GM23338 (cell line): ENCODE results near the gene SPRED2. TPM values are rescaled to one million over a fixed set of nuclear protein-coding genes. Genes with fewer than 3 reads are reported as not detected.

Experiments
- ATAC-seq: fragments of 200-7000 bp; cut with Tn5 transposase; 3 replicates; pipeline ENCODE4 v1.9.1; 2020
- DNase-seq: peaks from one replicate; pipeline ENCODE4 v3.0.0-alpha.2; 2015; ENCODE audit warnings: low spot score
- H2AFZ ChIP-seq: fragments of 200-600 bp; sonication (generic); 2 replicates; pipeline ENCODE4 v1.8.0; 2016; ENCODE audit warnings: antibody characterized with exemption, mild to moderate bottlenecking, moderate library complexity
- H3F3A ChIP-seq: fragments of 200-600 bp; sonication (generic); replicated peaks from 2 replicates; pipeline ENCODE4 v1.8.0; 2017; ENCODE audit warnings: antibody characterized with exemption, mixed run types, low read depth
- H3K27ac ChIP-seq: fragments of 200-600 bp; sonication (generic); 2 replicates; pipeline ENCODE4 v1.6.1; 2016; ENCODE audit warnings: low read depth
- H3K27me3 ChIP-seq: fragments of 200-600 bp; sonication (generic); 2 replicates; pipeline ENCODE4 v1.8.0; 2016; ENCODE audit warnings: mild to moderate bottlenecking, mixed run types, moderate library complexity; ENCODE audit not compliant: insufficient read depth
- H3K36me3 ChIP-seq: fragments of 200-600 bp; sonication (generic); 2 replicates; pipeline ENCODE4 v1.8.0; 2016; ENCODE audit warnings: mild to moderate bottlenecking; ENCODE audit not compliant: insufficient read depth
- H3K4me1 ChIP-seq: fragments of 200-600 bp; sonication (generic); 2 replicates; pipeline ENCODE4 v1.8.0; 2016; ENCODE audit warnings: mild to moderate bottlenecking, moderate library complexity; ENCODE audit not compliant: insufficient read depth
- H3K4me2 ChIP-seq: fragments of 200-600 bp; sonication (generic); 2 replicates; pipeline ENCODE4 v1.7.1; 2017; ENCODE audit warnings: mixed run types
- H3K4me3 ChIP-seq: fragments of 200-600 bp; sonication (generic); 2 replicates; pipeline ENCODE4 v1.6.1; 2016; ENCODE audit warnings: mixed run types
- H3K79me2 ChIP-seq: fragments of 200-600 bp; sonication (generic); replicated peaks from 2 replicates; pipeline ENCODE4 v1.8.0; 2017; ENCODE audit warnings: mild to moderate bottlenecking; ENCODE audit not compliant: insufficient read depth
- H3K9me2 ChIP-seq: fragments of 200-600 bp; sonication (generic); 2 replicates; pipeline ENCODE4 v1.8.0; 2017; ENCODE audit not compliant: insufficient read depth
- H4K20me1 ChIP-seq: fragments of 200-600 bp; sonication (generic); replicated peaks from 2 replicates; pipeline ENCODE4 v1.8.0; 2017; ENCODE audit warnings: mild to moderate bottlenecking; ENCODE audit not compliant: insufficient read depth
- H3K27ac Mint-ChIP-seq: 2 replicates; pipeline ENCODE4 v1.8.0; 2020; ENCODE audit warnings: inconsistent platforms, mild to moderate bottlenecking, moderate library complexity, mixed read lengths
- H3K27me3 Mint-ChIP-seq: 3 replicates; pipeline ENCODE4 v1.8.0; 2022; ENCODE audit warnings: low read depth, mild to moderate bottlenecking, moderate library complexity, mixed read lengths, inconsistent platforms; ENCODE audit not compliant: insufficient read depth, poor library complexity
- H3K36me3 Mint-ChIP-seq: 3 replicates; pipeline ENCODE4 v1.8.0; 2021; ENCODE audit warnings: low read depth, mild to moderate bottlenecking, inconsistent platforms, moderate library complexity, mixed read lengths
- H3K4me1 Mint-ChIP-seq: 3 replicates; pipeline ENCODE4 v1.8.0; 2020; ENCODE audit warnings: mild to moderate bottlenecking, inconsistent platforms, mixed read lengths
- H3K4me3 Mint-ChIP-seq: 3 replicates; pipeline ENCODE4 v1.8.0; 2021; ENCODE audit warnings: moderate library complexity, mild to moderate bottlenecking, inconsistent platforms, mixed read lengths
- H3K9me3 Mint-ChIP-seq: 3 replicates; pipeline ENCODE4 v1.8.0; 2020; ENCODE audit warnings: moderate library complexity, mild to moderate bottlenecking, inconsistent platforms, mixed read lengths
- CREB1 ChIP-seq: fragments of 250-450 bp; sonication (Bioruptor Pico); IDR thresholded peaks from 2 replicates; pipeline ENCODE4 v1.5.0; 2020; ENCODE audit warnings: low read depth, mild to moderate bottlenecking, moderate library complexity
- EZH2 ChIP-seq: fragments of 200-600 bp; sonication (generic); IDR thresholded peaks from one replicate; pipeline ENCODE4 v1.8.0; 2017; ENCODE audit warnings: antibody characterized with exemption, mild to moderate bottlenecking, low read depth; ENCODE audit not compliant: unreplicated experiment
- NANOG ChIP-seq: IDR thresholded peaks from 2 replicates; pipeline ENCODE4 v1.6.1; 2016; ENCODE audit warnings: antibody characterized with exemption, borderline replicate concordance
- POLR2AphosphoS5 ChIP-seq: IDR thresholded peaks from 2 replicates; pipeline ENCODE4 v1.6.1; 2016; ENCODE audit warnings: antibody characterized with exemption, low read depth
- STAT1 ChIP-seq: IDR thresholded peaks from one replicate; pipeline ENCODE4 v1.6.1; 2016; ENCODE audit warnings: antibody characterized with exemption; ENCODE audit not compliant: unreplicated experiment
- ZNF331 ChIP-seq: fragments of 250-450 bp; sonication (Bioruptor Pico); IDR thresholded peaks from 2 replicates; pipeline ENCODE4 v1.5.0; 2020; ENCODE audit warnings: low read depth, mild to moderate bottlenecking, moderate library complexity
- polyA plus RNA-seq: library from polyadenylated mRNA; unstranded; fragments of >200 nt; fragmentation: Nextera tagmentation; extraction: Ambion mirVana; gene quantifications from 2 replicates; pipeline ENCODE4 v1.2.1, GENCODE V29; 2016
- total RNA-seq: library from RNA; depleted of rRNA; stranded (reverse); fragments of >200 nt; shearing (Covaris generic); gene quantifications from 2 replicates; pipeline ENCODE4 v1.2.3, GENCODE V29; 2014
- TF ChIP-seq, protein P1 (sequence below): fragments of 250-450 bp; sonication (Bioruptor Pico); IDR thresholded peaks from 2 replicates; pipeline ENCODE4 v1.5.0; 2020; ENCODE audit warnings: mild to moderate bottlenecking, moderate library complexity

Gene SPRED2
- total and polyA plus RNA-seq, 2 experiments from 2014 or later: 8.7 to 13.0 TPM

DNA sequence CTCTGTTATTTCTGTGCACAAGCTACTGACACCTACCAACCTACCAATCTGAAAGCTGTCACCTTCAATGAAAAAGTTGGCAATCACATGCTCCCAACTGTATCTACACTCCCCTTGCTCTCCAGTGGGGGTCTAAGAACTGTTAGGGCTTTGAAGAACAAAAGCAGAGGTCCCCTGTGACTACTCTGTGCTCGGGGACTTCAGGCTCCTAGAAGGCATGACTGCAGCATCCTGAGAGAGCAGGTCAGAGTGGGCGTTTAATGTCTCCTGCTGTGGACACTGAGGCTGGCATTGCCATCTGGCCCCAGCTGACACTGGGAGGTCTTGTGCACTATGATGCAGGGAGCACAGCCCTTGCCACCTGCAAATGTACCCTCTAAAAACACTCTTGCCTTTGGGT lies 111.5 kb downstream of the SPRED2 start:
- TF ChIP-seq CREB1 (CRISPR knock-in tag) (no peak), ZNF331 (CRISPR knock-in tag) (no peak), NANOG (no peak), EZH2 (no peak), STAT1 (no peak), POLR2AphosphoS5 (no peak)
- TF ChIP-seq, protein P1, sequence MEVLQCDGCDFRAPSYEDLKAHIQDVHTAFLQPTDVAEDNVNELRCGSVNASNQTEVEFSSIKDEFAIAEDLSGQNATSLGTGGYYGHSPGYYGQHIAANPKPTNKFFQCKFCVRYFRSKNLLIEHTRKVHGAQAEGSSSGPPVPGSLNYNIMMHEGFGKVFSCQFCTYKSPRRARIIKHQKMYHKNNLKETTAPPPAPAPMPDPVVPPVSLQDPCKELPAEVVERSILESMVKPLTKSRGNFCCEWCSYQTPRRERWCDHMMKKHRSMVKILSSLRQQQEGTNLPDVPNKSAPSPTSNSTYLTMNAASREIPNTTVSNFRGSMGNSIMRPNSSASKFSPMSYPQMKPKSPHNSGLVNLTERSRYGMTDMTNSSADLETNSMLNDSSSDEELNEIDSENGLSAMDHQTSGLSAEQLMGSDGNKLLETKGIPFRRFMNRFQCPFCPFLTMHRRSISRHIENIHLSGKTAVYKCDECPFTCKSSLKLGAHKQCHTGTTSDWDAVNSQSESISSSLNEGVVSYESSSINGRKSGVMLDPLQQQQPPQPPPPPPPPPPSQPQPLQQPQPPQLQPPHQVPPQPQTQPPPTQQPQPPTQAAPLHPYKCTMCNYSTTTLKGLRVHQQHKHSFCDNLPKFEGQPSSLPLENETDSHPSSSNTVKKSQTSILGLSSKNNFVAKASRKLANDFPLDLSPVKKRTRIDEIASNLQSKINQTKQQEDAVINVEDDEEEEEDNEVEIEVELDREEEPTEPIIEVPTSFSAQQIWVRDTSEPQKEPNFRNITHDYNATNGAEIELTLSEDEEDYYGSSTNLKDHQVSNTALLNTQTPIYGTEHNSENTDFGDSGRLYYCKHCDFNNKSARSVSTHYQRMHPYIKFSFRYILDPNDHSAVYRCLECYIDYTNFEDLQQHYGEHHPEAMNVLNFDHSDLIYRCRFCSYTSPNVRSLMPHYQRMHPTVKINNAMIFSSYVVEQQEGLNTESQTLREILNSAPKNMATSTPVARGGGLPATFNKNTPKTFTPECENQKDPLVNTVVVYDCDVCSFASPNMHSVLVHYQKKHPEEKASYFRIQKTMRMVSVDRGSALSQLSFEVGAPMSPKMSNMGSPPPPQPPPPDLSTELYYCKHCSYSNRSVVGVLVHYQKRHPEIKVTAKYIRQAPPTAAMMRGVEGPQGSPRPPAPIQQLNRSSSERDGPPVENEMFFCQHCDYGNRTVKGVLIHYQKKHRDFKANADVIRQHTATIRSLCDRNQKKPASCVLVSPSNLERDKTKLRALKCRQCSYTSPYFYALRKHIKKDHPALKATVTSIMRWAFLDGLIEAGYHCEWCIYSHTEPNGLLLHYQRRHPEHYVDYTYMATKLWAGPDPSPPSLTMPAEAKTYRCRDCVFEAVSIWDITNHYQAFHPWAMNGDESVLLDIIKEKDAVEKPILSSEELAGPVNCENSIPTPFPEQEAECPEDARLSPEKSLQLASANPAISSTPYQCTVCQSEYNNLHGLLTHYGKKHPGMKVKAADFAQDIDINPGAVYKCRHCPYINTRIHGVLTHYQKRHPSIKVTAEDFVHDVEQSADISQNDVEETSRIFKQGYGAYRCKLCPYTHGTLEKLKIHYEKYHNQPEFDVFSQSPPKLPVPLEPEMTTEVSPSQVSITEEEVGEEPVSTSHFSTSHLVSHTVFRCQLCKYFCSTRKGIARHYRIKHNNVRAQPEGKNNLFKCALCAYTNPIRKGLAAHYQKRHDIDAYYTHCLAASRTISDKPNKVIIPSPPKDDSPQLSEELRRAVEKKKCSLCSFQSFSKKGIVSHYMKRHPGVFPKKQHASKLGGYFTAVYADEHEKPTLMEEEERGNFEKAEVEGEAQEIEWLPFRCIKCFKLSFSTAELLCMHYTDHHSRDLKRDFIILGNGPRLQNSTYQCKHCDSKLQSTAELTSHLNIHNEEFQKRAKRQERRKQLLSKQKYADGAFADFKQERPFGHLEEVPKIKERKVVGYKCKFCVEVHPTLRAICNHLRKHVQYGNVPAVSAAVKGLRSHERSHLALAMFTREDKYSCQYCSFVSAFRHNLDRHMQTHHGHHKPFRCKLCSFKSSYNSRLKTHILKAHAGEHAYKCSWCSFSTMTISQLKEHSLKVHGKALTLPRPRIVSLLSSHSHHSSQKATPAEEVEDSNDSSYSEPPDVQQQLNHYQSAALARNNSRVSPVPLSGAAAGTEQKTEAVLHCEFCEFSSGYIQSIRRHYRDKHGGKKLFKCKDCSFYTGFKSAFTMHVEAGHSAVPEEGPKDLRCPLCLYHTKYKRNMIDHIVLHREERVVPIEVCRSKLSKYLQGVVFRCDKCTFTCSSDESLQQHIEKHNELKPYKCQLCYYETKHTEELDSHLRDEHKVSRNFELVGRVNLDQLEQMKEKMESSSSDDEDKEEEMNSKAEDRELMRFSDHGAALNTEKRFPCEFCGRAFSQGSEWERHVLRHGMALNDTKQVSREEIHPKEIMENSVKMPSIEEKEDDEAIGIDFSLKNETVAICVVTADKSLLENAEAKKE (CRISPR knock-in tag): no peak
- peaks cover 9% of the 10 kb centered on the region; the same call in 2 of the 3 replicates for H3K36me3 Mint-ChIP-seq
- Histone ChIP-seq H3K4me3 (no peak overlapping the region), H4K20me1 (peaks cover 5% of the 10 kb centered on the region), H2AFZ (no peak overlapping the region), H3K27ac (no peak overlapping the region), H3K79me2 (no peaks in the 10 kb centered on the region), H3K27me3 (no peaks in the 10 kb centered on the region), H3K4me1 (no peaks in the 10 kb centered on the region), H3K36me3 (no peaks in the 10 kb centered on the region), H3K4me2 (no peak overlapping the region), H3K9me2 (no peaks in the 10 kb centered on the region), H3F3A (no peaks in the 10 kb centered on the region)
- peak; percentile 24; the same call in 2 of the 3 replicates for ATAC-seq
- peaks cover 9% of the 10 kb centered on the region for H3K27me3 Mint-ChIP-seq
- H3K4me1 Mint-ChIP-seq: no peaks in the 10 kb centered on the region
- H3K9me3 Mint-ChIP-seq: no peaks in the 10 kb centered on the region
- DNase-seq: no peak
- no peak overlapping the region for H3K4me3 Mint-ChIP-seq
- H3K27ac Mint-ChIP-seq: no peak overlapping the region
